Islet precursor cell (in vitro differentiated cells): ENCODE measurements around the gene PSPN.
"Not testable (repeated sequence)": the region's sequence is repeated elsewhere in the genome, so short reads cannot be mapped to it uniquely, and the experiment has no call there.

Experiments used
- DNase-seq: peaks from one replicate; pipeline ENCODE4 v3.0.0-alpha.2; 2018

PSPN gene

GRCh38 chr19:6402837-6403608 is 27.3 kb upstream of the PSPN start:
- DNase-seq: no peak

DNA sequence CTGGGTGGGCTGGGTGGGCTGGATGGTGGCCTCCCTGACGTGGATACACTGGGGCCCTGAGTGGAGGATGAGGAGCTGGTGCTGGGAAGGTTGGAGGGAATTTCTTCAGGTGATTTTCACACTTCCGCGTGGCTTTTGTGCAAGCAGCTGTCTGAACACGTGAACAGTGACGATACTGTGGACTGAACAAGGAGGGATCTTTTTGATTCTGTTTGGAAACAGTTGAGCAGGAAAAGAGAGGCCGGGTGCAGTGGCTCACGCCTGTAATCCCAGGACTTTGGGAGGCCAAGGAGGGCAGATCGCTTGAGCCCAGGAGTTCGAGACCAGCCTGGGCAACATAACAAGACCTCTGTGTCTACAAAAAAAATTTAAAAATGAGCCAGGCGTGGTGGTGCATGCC is 26.3 kb upstream of the PSPN start:
- no peak for DNase-seq

DNA sequence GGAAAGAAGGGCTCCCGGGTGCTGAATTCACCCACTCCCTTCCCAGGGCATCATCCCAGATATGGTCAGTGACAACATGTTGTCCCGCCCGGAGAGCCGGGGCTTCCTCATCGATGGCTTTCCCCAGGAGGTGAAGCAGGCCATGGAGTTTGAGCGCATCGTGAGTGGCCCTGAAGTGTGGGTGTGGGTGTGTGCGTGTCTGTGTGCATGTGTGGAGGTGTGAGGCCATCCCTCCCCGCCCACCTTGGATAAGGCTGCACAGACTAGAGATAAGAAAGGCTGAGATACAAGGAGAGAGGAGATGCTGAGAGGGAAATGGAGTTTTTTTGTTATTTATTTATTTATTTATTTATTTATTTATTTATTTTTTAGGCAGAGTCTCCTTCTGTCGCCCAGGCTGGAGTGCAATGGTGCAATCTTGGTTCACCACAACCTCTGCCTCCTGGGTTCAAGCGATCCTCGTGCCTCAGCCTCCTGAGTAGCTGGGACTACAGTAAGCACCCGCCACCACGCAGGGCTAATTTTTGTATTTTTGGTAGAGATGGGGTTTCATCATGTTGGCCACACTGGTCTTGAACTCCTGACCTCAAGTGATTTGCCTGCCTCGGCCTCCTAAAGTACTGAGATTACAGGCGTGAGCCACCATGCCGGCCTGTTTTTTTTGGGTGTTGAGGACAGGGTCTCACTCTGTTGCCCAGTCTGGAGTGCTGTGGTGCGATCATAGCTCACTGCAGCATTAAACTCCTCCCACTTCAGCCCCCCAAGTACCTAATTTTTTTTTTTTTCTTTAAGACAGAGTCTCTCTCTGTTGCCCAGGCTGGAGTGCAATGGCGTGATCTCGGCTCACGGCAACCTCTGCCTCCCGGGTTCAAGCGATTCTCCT is 24.6 kb upstream of the PSPN start:
- DNase-seq: not testable (repeated sequence)

- DNase-seq: no peak
Measured at GRCh38 chr19:6396305-6396704, 20.6 kb upstream of the PSPN start.

GRCh38 chr19:6394831-6395230 is 19.1 kb upstream of the PSPN start:
- no peak for DNase-seq

DNA sequence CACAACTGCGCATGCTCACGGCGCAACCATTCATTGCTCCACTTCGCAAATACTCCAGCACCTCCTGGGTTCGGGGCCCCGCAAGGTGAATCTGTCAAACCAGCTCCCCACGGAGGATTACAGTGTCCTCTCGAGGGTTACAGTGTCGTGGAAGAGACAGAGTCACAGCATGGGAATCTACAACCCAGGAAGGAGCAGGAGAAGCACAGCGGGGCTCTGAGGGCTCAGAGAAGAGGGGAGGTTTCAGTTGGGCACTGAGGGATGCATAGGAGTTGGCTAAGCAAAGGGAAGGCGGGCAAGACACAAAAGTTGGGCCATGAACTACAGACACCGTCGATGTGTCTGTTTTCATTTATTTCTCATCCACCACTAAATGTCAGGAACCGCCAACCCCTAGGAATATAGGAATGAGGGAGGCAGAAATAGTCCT is 18.3 kb upstream of the PSPN start:
- DNase-seq: no peak

GRCh38 chr19:6393074-6393982 is 17.6 kb upstream of the PSPN start, which contains the start of gene GTF2F1:
GTF2F1 (minus strand) TSS chr19:6393164; CDS start chr19:6392995, 169 bp downstream.
- peak; percentile 96 for DNase-seq

DNA sequence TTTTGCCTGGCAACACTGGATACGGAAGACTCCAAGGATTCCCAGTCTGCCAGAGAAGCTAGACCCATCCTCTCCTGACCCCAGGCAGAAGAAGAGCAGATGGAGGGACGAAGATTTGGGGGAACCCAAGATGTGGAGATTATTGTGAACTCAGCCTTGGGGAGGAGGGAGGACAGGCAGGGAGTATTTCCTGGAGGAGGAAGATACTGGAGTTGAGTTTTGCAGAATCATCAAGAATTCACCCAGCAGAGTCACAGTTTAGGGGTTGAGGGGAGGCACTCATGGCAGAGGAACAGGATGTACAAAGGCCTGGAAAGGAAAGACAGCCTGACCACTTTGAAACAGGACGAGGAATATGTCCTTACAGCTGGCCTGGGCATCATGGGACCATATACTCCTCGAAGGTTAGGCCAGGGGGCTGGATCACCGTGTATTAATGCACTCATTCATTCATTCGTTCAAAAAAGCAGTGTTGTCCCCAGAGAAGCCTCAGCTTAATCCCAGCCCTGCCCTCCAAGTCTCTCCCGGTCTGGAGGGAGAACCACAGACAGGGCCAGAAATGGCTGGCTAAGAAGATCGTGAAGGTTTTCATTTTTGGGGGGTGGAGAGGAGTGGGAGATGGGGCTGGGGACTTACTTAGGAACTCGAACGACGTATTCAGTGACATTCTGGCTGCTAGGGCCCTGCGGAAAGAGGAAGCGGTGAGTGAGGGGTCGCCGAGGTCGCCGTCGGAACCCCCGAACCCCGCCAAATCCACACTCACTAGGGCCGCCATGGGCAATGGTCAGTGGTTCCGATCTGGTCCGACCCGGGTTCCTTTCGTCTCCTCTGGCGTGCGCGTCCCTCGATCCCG is 16.7 kb upstream of the PSPN start:
- DNase-seq: no peak

GRCh38 chr19:6387372-6387771 is 11.6 kb upstream of the PSPN start:
- no peak for DNase-seq

DNA sequence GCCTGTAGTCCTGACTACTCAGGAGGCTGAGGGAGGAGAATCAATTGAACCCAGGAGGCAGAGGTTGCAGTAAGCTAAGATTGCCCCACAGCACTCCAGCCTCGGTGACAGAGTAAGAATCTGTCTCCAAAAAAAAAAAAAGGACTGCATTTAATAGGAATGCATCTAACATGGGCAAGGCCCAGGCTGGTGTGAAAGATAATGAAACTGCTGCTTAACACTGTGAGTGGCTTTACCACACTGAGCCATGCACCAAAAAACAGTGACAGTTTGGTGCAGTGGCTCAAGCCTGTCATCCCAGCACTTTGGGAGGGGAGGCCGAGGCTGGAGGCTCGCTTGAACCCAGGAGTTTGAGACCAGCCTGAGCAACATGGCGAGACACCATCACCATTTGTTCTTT is 8.6 kb upstream of the PSPN start:
- no peak for DNase-seq

GRCh38 chr19:6383188-6383587 is 7.5 kb upstream of the PSPN start:
- no peak for DNase-seq

DNA sequence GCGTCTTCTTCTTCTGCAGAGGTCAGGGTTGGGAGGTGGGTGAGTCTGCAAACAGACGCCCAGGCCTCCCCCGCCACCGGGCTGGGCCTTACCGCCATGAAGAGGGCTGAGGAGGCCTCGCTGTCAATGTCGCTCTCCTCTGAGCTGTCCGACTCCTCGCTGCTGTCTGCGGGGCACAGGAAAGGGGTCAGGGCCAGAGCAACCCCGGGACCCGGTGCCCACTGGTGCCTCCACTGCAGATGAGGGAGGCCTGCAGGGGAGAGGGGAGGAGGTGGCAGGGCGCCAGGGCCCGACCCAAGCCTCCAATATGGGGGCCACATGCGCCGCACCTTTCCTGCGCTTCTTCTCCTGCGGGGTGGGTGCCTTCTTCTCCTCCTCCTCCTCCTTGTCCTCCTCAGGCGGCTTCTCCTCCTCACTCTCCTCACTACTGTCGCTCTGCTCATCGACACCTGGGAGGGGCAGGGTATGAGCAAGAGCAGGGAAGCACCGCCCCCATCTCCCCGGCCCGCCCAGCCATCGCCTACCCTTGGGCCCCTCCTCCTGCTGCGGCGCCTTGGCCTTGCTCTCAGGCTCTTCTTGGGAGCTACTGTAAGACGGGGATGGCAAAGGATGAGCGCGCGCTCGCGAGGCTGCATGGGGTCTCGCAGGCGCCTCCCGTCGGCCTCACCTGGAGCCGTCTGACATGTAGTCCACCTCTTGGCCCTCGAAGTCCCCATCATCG is 5.5 kb upstream of the PSPN start:
- no peak for DNase-seq

GRCh38 chr19:6379744-6380143 is 4.0 kb upstream of the PSPN start:
- DNase-seq: no peak

GRCh38 chr19:6378486-6378885 is 2.8 kb upstream of the PSPN start:
- no peak for DNase-seq

GRCh38 chr19:6378041-6378440 is 2.3 kb upstream of the PSPN start:
- peak; percentile 96 for DNase-seq

GRCh38 chr19:6376512-6377190 is 918 bp upstream of the PSPN start:
- DNase-seq: no peak

GRCh38 chr19:6374711-6375410 is 872 bp downstream of the PSPN start:
- DNase-seq: no peak

DNA sequence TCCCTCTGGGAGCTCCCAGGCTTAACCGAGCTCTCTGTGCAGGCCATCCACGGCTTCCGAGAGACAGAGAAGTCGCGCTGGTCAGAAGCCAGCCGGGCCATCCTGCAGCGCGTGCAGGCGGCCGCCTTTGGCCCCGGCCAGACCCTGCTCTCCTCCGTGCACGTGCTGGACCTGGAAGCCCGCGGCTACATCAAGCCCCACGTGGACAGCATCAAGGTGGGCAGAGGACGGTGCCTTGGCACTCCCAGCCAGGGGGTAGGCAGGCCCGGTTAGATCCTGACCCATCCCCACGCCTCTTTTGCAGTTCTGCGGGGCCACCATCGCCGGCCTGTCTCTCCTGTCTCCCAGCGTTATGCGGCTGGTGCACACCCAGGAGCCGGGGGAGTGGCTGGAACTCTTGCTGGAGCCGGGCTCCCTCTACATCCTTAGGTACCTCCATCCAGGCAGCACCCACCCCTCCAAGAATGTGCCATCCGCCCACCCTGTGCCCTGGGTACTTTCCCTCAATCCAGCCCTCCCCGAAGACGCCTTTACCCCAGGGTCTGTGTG is 1.5 kb downstream of the PSPN start:
- DNase-seq: no peak

DNA sequence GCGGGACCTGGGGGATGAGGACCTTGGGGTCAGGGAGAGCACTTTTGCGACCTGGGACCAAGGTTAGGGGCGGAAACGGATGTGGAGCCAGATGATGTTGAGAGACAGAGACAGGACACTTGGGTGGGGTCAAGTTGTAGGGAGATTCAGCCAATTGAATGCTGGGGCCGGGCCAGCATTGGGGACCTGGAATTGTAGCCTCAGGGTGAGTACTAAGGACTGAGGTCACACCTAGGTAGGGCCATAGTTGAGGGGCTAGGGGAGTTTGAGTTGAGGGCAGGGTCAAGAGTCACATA is 2.0 kb downstream of the PSPN start:
- no peak for DNase-seq
